COLO668 (cell line): ENCODE data around the gene PRF1.
A peak's percentile ranks its signal among the peaks of the same experiment; 100 is the strongest.
"Not testable (repeated sequence)": the region's sequence is repeated elsewhere in the genome, so short reads cannot be mapped to it uniquely, and the experiment has no call there.

ENCODE experiments used
- DNase-seq: peaks from one replicate; lab custom pipeline; 2025; ENCODE audit not compliant: unreplicated experiment; lab: John Stamatoyannopoulos, UW

PRF1 gene

DNA sequence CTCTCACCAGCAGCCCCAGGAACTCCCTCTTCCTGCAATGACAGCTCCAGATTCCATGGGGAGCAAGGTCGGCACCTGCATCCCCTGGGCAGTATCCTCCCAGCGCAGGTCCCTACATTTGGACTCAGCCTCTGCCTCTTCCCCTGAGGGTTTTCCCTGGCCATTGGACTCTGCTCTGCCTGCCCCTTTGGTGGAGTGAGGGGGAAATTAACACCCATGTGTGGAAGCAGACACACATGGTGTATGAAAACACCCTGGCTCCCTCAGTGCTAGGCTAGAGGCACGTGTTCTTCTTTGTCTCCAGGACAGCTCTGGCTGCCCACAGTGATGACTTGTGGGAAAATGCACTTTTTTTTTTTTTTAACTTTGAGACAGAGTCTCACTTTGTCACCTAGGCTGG is 8.4 kb downstream of the PRF1 start:
- DNase-seq = no peak

DNA sequence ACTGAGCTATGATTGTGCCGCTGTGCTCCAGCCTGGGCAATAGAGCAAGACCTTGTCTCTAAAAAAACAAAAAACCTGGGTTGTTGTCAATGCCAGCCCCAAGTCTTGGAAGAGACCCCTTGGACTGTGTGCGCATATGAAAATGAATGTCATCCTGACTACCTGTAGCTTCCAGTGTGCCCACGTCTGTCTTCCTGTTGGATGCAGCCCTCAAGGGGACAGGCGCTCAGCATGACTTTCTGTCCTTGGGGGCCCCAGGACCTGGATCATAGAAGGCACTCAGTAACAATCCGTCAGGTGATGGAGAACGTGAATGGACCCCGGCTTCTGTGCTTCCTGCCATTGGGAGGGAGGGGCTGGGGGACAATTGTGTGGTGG is 9.0 kb downstream of the PRF1 start:
- DNase-seq = no peak

DNA sequence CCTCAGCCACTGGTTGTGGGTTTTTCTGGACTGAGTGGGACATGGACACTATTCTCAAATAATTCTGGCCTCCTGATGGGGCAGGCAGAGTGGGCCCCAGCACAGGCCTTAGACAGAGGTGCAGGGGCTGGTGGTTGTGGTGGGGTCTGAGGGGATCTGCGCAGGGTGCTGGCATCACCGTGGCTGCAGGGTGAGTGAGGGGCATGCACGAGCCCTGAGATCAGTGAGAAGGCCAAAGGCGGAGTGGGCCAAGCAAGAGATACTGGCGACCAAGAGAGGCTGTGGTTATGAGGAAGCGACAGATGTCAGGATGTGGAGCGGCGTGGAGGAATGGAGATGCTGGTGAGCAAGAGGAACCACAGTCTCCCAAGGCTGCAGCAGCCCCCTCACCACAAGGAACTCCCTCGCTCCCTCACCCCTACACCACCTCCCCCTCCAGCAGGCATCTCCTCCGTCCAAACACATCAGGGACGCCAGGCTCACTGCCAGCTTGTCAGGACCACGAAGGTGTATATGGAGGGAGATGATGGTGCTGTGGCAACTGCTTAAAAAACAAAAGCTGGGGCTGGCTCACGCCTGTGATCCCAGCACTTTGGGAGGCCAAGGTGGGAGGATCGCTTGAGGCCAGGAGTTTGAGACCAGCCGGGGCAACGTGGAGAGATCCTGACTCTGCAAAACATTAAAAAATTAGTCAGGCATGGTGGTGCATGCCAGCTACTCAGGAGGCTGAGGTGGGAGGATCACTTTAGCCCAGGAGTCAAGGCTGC is 9.6 kb downstream of the PRF1 start:
- DNase-seq = no peak

DNA sequence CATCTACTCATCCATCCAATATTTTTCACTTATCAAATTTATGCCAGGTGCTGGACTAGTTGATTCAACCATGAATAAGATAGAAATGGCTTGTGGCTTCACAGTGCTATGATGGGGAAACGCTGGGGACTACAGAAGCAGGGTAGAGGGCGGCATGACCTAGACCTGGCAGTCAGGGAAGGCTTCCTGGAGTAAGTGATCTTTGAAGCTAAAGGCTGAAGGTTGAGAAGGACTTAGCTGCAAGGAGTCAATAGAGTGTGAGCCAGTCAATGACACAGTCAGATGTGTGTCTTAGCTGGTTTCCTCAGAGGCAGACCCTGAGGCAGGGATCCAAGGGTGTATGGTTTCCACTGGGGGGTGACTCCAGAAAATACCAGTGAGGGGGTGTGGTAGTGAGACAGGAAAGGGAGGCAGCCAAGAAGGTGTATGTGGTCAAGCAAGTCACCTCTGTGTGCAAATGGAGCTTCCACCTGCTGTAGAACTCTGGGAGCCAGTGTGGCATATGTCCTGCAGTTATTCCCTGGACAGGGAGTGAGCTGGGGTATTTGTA is 10.3 kb downstream of the PRF1 start:
- no peak for DNase-seq

DNA sequence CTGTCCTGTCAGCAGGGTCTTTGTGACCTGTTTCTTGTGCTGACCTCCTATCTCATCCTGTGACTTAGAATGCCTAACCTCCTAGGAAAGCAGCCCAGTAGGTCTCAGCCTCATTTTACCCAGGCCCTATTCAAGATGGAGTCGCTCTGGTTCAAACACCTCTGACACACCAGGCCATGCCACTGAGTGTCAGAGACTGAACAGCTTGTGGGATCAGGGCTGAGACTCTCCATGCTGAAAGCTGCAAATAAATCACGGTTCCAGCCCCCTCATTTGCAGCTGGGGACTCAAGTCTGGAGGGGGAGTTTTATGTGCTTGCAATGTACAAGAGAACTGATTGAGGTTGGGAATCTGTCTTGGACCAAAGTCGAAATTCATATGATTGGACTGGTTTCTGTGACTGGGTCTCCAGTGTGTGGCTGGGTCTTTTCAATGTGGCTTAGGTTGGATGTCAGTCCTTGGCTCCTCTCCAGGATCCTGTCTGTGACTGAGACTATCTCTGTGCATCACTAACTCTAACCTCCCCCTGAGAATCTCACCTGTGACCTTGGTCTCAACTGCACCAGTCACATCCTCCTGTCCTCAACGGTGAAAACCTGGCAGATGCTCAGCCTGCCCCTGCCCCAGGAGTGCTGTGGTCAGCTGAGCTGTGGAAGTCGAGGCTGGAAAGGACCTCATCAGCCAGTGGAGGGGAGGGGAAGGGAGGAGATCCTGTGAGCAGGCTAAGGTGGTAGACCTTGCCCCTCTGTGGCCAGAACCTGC is 11.7 kb downstream of the PRF1 start:
- DNase-seq = no peak

DNA sequence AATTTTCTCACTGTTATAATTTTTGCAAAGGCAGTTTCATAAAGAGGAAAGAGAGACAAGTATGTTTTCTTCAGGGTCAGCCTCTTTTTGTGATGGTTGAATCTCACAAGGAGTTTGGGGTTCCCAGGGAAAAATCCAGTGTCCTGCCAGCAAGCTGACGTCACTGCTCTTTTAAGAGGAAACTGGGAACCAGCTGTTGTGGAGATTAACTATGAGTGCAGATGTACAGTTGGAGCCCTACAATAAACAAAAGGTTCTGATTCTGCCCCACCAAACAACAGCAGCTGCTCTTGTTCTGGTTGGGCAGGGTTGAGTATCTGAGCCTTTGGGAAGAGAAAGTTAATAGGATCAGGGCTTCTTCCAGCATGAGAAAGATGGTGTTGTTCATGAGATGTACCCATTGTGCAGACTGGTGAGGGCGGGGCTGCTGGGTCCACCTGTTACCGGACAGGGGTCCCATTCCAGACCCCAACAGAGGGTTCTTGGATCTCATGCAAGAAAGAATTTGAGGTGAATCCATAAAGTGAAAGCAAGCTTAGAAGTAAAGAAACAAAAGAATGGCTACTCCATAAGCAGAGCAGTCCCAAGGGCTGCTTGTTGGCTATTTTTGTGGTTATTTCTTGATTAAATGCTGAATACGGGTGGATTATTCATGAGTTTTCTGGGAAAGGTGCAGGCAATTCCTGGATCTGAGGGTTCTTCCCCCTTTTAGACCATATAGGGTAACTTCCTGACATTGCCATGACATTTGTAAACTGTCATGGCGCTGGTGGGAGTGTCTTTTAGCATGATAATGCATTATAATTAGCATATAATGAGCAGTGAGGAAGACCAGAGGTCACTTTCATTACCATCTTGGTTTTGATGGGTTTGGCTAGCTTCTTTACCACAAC is 12.5 kb downstream of the PRF1 start:
- DNase-seq = no peak

DNA sequence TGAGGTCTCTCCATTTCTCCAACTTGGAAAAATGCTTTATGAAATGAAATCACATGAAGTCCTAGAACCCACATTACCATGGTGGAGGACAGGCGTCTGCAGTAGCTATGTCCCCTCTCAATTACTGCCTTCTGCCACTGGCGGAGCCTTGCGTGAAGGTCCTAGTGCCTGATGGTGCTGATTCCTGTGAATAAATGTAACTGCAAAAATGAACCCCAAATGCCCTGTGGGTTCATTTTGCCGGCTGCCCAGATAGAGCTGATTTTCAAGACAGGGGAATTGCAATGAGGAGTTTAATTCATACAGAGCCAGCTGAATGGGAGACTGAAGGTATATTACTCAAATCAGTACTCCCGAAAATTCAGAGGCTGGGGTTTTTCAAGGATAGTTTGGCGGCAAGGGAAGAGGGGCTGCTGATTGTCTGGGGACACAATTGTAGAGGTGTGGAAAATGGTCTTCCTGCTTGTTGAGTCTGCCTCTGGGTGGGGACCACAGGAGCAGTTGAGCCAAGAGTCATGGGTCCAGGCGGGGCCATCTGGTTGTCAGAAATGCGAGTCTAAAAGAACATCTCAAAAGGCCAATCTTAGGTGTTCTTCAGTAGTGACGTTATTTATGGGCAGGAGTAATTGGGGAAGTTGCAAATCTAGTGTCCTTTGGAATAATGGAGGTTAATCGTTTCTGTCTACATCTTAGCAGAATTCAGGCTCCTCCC is 13.5 kb downstream of the PRF1 start:
- no peak for DNase-seq

DNA sequence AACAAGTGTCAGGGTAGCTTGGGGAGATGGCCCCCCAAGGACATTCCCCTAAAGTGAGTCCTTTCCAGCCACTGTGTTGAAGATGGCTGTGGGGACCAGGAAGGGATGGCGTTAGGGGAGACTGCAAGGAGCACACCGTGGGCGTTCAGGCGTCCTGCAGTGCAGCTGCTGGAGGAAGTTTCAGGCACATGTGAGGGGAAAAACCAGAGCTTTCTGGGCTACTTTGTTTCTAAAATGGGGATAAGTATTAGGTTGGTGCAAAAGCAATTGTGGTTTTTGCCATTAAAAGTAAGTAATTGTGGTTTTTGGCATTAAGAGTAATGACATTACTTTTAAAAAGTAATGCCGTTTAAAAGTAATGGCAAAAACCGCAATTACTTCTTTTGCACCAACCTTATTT is 14.3 kb downstream of the PRF1 start:
- no peak for DNase-seq

DNA sequence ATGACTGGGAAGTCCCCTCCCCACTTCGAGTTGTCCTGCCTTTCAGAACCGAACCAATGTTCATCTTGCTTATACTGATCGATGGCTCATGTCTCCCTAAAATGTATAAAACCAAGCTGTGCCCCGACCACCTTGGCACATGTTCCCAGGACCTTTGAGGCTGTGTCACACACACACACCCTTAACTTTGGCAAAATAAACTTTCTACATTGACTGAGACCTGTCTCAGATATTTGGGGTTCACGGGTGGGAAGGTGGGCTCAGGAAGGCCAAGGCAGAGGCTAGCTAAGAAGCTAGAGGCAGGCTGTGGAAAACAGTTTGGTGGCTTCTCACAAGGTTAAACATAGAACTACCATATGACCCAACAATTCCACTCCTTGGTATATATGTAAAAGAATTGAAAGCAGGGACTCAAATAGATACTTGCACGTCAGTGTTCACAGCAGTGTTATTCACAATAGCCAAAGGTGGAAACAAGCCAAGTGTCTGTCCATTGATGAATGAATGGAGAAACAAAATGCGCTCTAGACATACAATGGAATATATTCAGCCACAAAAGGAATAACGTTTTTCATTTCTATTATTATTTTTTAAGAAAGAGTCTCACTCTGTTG is 15.4 kb downstream of the PRF1 start:
- no peak for DNase-seq

DNA sequence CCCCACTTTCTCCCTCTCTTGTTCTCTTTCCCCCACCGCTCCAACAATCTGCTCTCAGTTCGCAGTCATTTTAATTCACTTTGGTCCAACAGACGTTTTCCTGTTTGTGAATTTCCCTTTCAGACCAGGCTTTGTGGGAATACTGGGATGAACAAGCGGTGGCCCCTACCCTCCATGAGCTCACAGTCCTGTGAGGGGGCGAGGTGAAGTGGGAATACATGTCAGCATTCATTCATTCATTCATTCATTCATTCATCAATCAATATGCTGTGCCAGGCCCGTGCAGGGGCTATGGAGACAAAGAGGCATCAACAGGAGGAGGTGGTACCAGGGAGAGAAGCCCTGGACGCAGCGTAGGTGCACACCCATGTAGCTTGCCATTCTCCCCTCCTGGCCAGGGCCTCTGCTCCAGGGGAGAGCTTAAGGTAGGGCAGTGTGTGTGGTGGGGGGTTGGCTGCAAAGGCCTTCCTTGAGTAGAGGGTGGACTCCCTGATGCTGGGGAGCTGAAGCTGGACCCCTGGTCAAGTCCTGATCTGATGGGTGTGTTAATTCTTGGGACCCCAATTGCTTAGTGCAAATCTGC is 16.1 kb downstream of the PRF1 start:
- DNase-seq = no peak

DNA sequence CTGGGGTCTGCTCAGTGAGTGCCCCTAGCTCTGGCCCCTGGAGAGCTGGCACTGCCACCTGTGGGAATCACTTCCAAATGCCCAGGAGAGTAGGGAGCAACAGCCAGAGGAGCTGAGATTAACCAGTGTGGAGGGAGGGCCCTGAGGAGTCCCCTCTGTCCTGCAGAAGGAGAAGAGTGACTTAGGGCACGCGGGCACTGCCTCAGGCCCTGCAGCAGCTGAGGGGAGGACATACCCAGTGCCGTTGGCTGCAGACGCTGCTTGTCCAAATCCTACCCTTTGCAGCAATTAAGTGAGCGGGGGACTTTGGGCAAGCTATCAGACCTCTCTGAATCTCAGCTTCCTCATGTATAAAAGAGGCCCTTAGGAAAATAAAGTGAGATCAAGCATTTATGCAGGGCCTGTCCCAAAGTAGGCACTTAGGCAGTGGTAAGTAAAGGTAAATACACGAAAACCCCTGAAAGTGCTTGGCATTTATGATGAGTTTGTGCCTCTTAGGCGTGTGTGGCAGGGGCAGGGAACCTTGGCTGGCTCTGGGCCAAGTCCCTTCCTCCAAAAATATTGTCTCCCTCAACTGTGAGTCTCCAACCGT is 16.9 kb downstream of the PRF1 start:
- no peak for DNase-seq

DNA sequence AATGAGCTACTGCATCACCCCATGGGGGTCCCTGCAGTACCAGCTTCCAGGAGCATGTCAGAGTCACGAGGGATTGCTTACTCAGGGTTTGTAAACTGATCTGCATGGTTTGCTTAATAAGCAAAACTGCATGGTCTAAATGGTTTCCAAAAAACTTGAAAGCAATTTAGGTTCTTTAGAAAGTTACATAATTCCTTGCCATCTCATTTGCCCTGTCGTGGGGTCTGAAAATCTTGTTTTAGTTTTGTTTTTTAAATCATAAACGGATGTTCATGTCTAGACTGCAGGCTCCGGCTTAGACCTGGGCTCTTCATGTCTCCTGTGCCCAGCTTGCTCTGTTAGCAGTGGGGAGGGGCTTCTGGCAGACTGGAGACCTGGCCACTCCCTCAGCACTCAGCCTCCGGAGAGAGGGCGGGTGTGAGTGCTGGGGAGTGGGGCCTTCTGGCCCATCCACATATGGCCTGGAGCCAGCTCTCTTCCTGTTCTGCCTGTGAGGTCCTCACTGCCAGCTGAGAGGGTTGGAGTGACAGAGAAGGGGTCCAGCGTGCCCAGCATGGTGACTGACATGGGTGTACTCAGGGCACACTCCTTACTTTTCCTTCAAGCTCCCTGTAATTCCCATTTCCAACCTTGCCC is 17.5 kb downstream of the PRF1 start:
- peak; percentile 5 for DNase-seq

DNA sequence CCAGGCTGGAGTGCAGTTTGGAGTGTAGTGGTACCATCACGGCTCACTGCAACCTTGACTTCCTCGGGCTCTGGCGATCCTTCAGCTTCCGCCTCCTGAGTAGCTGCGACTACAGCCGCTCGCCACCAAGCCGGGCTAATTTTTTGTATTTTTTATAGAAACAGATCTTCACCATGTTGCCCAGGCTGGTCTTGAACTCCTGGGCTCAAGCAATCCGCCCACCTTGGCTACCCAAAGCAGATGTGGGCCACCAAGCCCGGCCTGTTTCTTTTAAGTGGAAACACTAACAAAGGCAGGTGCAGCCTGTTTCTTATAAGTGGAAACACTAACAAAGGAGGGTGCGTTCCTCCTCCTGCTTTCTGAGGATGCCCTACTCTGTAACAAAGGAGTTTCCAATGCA is 18.2 kb downstream of the PRF1 start:
- no peak for DNase-seq

DNA sequence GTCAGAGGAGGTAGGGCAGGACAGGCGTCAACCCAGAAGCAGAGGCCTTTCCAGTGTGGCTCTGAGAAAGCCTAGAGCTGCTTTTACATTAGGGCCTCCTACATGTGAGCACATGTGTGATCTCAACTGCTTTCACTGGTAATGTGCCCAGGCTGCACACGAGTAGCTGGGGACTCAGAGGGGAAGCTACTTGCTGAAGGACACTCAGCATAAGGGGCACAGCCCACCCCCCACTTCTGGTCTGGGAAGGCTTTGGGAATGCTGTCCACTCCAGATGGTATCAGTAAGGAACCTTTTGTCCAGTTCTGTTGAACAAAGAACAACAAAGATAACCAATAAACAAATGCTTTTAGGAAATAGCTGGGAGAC is 18.9 kb downstream of the PRF1 start:
- DNase-seq = no peak

DNA sequence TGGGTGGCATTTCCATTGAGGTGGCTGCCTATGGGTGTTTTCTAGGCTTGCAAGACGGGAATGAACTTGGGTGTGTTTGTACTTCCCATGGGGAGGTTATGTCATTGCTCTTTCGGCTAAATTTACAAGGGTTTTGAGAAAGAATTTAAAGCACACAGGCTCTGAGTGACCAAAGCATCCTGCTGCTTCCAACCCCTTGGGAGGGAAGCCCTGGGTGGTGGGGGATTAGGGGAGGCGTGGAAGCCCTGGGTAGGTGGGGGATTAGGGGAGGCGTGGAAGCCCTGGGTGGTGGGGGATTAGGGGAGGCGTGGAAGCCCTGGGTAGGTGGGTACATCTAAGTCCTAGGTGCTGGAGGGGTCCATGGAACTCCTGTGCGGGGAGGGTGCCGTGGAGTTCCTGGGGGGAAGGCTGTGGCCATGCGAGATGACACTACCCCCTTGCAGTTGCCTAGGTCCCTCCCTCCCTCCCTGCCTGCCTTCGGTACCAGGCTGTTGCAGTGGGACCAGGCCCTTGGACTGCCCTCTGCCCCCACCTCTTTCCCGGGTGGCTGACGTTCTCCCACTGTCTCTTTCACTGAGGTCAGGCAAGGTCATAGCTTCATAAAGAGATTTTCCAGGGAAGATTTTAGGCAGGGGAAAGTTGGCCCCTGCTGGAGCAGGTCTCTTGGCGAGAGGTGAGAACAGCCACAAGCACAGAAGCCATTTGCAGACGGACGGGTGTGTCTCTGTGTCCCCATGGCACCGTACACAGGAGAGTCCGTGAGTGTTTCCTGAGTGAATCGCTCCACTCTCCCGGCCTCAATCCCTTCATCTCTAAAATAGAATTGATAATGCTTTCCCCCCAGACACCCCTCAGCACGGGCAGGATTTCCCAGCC is 19.5 kb downstream of the PRF1 start:
- DNase-seq = no peak

DNA sequence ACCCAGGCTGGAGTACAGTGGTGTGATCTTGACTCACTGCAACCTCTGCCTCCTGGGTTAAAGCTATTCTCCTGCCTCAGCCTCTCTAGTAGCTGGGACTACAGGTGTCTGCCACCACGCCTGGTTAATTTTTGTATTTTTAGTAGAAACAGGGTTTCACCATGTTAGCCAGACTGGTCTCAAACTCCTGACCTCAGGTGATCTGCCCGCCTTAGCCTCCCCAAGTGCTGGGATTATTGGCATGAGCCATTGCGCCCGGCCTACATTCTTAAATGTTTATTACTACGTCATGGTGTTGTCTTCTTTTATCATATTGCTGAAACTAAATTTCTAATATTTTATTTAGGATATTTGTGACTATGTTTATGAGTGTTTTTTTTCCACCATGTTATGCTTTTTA is 21.4 kb downstream of the PRF1 start:
- DNase-seq = not testable (repeated sequence)

DNA sequence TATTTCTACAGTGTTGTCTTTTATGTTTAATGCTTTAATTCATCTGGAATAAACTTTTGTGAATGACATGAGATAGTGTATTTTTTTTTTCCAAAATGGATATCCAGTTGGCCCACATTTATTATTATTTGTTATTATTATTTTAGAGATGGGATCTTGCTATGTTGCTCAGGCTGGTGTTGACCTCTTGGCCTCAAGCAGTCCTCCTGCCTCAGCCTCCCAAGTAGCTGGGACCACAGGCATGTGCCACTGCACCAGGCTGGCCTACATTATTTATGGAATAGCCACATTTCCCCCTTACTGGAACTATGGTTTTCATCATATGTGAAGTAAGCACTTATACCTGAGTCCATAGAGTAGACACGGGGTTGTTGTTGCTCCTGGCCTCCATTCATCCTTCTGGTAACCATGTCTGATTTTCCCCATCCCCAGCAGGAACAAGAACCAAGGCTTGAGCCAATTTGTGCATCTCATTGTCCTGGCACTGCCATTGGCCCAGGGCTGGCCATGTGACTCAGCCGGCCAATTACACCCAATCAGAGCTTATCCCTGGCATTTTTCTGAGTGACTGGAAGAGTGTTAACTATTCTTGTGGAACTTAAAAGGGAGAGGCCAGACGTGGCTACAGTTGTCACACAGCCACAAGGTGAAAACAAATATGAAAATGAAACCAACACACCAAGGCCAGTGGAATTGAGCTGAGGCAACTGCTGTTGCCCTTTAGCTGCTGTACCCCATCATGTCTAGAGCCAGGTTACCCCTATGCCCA is 23.1 kb downstream of the PRF1 start:
- no peak for DNase-seq
